OCI-LY7 (cell line): ENCODE data around the gene SRCIN1.
"Not testable (repeated sequence)": the region's sequence is repeated elsewhere in the genome, so short reads cannot be mapped to it uniquely, and the experiment has no call there.

Experiments
- EZH2phosphoT487 ChIP-seq: fragments of 200-600 bp; sonication (generic); IDR thresholded peaks from 2 replicates; pipeline ENCODE4 v1.6.1; 2018; ENCODE audit warnings: low read depth, borderline replicate concordance, mild to moderate bottlenecking, mixed run types, antibody characterized with exemption, low read length, moderate library complexity, mixed read lengths
- TF ChIP-seq, protein P1 (sequence below): fragments of 200-600 bp; sonication (generic); conservative IDR thresholded peaks from 2 replicates; pipeline ENCODE4 v1.5.1; 2014; ENCODE audit warnings: mild to moderate bottlenecking, antibody characterized with exemption, low read length, moderate library complexity, mixed read lengths

DNA sequence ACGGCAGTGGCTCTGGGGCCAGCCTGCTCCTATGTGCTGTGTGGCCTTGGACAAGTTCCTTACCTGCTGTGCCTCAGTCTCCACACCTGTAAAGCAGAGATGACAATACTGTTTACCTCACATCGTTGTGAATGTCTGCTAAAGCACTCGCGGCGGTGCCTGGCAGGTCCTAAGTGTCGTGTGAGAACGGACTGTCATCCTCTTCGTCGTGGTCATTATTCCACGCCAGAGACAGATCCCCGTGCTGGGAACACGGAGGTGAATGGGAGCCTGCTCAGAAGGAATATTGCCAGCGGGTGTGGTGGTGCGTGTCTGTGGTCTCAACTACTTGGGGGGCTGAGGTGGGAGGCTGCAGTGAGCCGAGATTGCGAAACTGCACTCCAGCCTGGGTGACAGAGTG lies 111.6 kb downstream of the SRCIN1 start:
- TF ChIP-seq, protein P1, sequence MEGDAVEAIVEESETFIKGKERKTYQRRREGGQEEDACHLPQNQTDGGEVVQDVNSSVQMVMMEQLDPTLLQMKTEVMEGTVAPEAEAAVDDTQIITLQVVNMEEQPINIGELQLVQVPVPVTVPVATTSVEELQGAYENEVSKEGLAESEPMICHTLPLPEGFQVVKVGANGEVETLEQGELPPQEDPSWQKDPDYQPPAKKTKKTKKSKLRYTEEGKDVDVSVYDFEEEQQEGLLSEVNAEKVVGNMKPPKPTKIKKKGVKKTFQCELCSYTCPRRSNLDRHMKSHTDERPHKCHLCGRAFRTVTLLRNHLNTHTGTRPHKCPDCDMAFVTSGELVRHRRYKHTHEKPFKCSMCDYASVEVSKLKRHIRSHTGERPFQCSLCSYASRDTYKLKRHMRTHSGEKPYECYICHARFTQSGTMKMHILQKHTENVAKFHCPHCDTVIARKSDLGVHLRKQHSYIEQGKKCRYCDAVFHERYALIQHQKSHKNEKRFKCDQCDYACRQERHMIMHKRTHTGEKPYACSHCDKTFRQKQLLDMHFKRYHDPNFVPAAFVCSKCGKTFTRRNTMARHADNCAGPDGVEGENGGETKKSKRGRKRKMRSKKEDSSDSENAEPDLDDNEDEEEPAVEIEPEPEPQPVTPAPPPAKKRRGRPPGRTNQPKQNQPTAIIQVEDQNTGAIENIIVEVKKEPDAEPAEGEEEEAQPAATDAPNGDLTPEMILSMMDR, result not testable (repeated sequence)
- not testable (repeated sequence) for TF ChIP-seq EZH2phosphoT487
